Endodermal cell (in vitro differentiated cells): ENCODE results near the gene TBC1D9B. TPM values are rescaled to one million over a fixed set of nuclear protein-coding genes. Genes with fewer than 3 reads are reported as not detected.

ENCODE experiments used
- DNase-seq: peaks from one replicate; pipeline ENCODE4 v3.0.0-alpha.2; 2017
- H3K27ac ChIP-seq: 2 replicates; pipeline ENCODE4 v1.5.1; 2013; ENCODE audit warnings: mild to moderate bottlenecking, low read depth, low read length, moderate library complexity
- H3K27me3 ChIP-seq: 2 replicates; pipeline ENCODE4 v1.6.1; 2013; ENCODE audit warnings: mild to moderate bottlenecking, low read length, moderate library complexity; ENCODE audit not compliant: insufficient read depth, control insufficient read depth, poor library complexity, severe bottlenecking
- H3K36me3 ChIP-seq: 2 replicates; pipeline ENCODE4 v1.7.0; 2013; ENCODE audit warnings: mild to moderate bottlenecking, low read length, moderate library complexity; ENCODE audit not compliant: control insufficient read depth, insufficient read depth
- H3K4me1 ChIP-seq: one replicate; pipeline ENCODE4 v1.7.0; 2013; ENCODE audit warnings: low read length; ENCODE audit not compliant: control insufficient read depth, insufficient read depth
- H3K4me3 ChIP-seq: 2 replicates; pipeline ENCODE4 v1.5.1; 2013; ENCODE audit warnings: mild to moderate bottlenecking, low read length, moderate library complexity
- H3K9ac ChIP-seq: 2 replicates; pipeline ENCODE4 v1.6.1; 2013; ENCODE audit warnings: mild to moderate bottlenecking, low read length, moderate library complexity; ENCODE audit not compliant: poor library complexity, severe bottlenecking; ENCODE audit errors: extremely low read depth
- H3K9me3 ChIP-seq: 2 replicates; pipeline ENCODE4 v1.6.1; 2013; ENCODE audit warnings: mild to moderate bottlenecking, low read length, moderate library complexity; ENCODE audit not compliant: control insufficient read depth
- H3K27ac Mint-ChIP-seq: 2 replicates; pipeline ENCODE4 v1.8.0; 2020; ENCODE audit warnings: mixed read lengths
- H3K27me3 Mint-ChIP-seq: 2 replicates; pipeline ENCODE4 v1.8.0; 2021; ENCODE audit warnings: mild to moderate bottlenecking, mixed read lengths; ENCODE audit not compliant: insufficient read depth
- H3K36me3 Mint-ChIP-seq: 2 replicates; pipeline ENCODE4 v1.8.0; 2020; ENCODE audit warnings: low read depth, mixed read lengths
- H3K4me1 Mint-ChIP-seq: 2 replicates; pipeline ENCODE4 v1.8.0; 2020; ENCODE audit warnings: mixed read lengths
- H3K4me3 Mint-ChIP-seq: 2 replicates; pipeline ENCODE4 v1.8.0; 2020; ENCODE audit warnings: mild to moderate bottlenecking, moderate library complexity, mixed read lengths
- H3K9me3 Mint-ChIP-seq: 2 replicates; pipeline ENCODE4 v1.8.0; 2020; ENCODE audit warnings: mild to moderate bottlenecking, mixed read lengths
- WGBS, 2 experiments: methylation state at CpG; one replicate each; pipeline versions ENCODE4 v1.1.5 to v1.1.7; 2013; ENCODE audit warnings: missing lambda C conversion rate in 2 of 2, mixed read lengths in 1 of 2; ENCODE audit not compliant: insufficient coverage in 1 of 2, insufficient read length in 1 of 2; 5-methylcytosine and 5-hydroxymethylcytosine counted together
- total RNA-seq, 2 donors: library from RNA; stranded (reverse); fragmentation: NEBNext Ultra II Directional in 1 of 2; extraction: Animal tissue kit (Norgen Biotek cat#: 25700) in 1 of 2; gene quantifications; 2 replicates in 1 of 2; 3 replicates in 1 of 2; pipeline ENCODE4 v1.2.1, GENCODE V29; 2021
- TF ChIP-seq, protein P1 (sequence below): fragments of 200-600 bp; sonication (generic); conservative IDR thresholded peaks from 2 replicates; pipeline ENCODE4 v1.5.0; 2021; ENCODE audit warnings: antibody characterized with exemption, mild to moderate bottlenecking

The TBC1D9B gene
- total RNA-seq, 2 donors from 2014 or later, result 118 to 127 TPM

- Mint-ChIP-seq H3K9me3 (peaks cover 4% of the 10 kb centered on the region), H3K36me3 (peaks cover 63% of the 10 kb centered on the region), H3K27ac (no peak overlapping the region), H3K4me1 (peaks cover 5% of the 10 kb centered on the region), H3K4me3 (no peak overlapping the region), H3K27me3 (no peaks in the 10 kb centered on the region)
- H3K27me3 ChIP-seq, result no peaks in the 10 kb centered on the region
- H3K9ac ChIP-seq, result no peak overlapping the region
- 94 to 98% methylated on average over 6 of the region's 6 CpGs for WGBS, 2 experiments
- H3K4me3 ChIP-seq, result no peak overlapping the region
- peaks cover 5% of the 10 kb centered on the region for H3K9me3 ChIP-seq
- no peak for DNase-seq
- H3K36me3 ChIP-seq, result peaks cover 58% of the 10 kb centered on the region
- H3K27ac ChIP-seq, result no peak overlapping the region
- TF ChIP-seq, protein P1, sequence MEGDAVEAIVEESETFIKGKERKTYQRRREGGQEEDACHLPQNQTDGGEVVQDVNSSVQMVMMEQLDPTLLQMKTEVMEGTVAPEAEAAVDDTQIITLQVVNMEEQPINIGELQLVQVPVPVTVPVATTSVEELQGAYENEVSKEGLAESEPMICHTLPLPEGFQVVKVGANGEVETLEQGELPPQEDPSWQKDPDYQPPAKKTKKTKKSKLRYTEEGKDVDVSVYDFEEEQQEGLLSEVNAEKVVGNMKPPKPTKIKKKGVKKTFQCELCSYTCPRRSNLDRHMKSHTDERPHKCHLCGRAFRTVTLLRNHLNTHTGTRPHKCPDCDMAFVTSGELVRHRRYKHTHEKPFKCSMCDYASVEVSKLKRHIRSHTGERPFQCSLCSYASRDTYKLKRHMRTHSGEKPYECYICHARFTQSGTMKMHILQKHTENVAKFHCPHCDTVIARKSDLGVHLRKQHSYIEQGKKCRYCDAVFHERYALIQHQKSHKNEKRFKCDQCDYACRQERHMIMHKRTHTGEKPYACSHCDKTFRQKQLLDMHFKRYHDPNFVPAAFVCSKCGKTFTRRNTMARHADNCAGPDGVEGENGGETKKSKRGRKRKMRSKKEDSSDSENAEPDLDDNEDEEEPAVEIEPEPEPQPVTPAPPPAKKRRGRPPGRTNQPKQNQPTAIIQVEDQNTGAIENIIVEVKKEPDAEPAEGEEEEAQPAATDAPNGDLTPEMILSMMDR, result no peak
- no peaks in the 10 kb centered on the region for H3K4me1 ChIP-seq
Measured at GRCh38 chr5:179867079-179867465, 40.6 kb downstream of the TBC1D9B start.

GRCh38 chr5:179866241-179867078, 41.2 kb downstream of the TBC1D9B start:
- no peaks in the 10 kb centered on the region for H3K4me1 ChIP-seq
- no peaks in the 10 kb centered on the region for H3K27me3 ChIP-seq
- Mint-ChIP-seq H3K4me3 (no peak overlapping the region), H3K4me1 (peaks cover 5% of the 10 kb centered on the region), H3K36me3 (peaks cover 67% of the 10 kb centered on the region), H3K27ac (no peak overlapping the region), H3K27me3 (no peaks in the 10 kb centered on the region), H3K9me3 (peaks cover 4% of the 10 kb centered on the region)
- no peak for DNase-seq
- peaks cover 9% of the 10 kb centered on the region for H3K9me3 ChIP-seq
- 94 to 95% methylated on average over 20 to 21 of the region's 21 CpGs for WGBS, 2 experiments
- no peak overlapping the region for H3K4me3 ChIP-seq
- peaks cover 61% of the 10 kb centered on the region for H3K36me3 ChIP-seq
- no peak overlapping the region for H3K9ac ChIP-seq
- H3K27ac ChIP-seq, result no peak overlapping the region
- TF ChIP-seq, protein P1, result peak; percentile 26

- no peak overlapping the region for H3K4me3 Mint-ChIP-seq
- TF ChIP-seq, protein P1, result no peak
- H3K27ac ChIP-seq, result no peak overlapping the region
- H3K4me3 ChIP-seq, result no peak overlapping the region
- peaks cover 53% of the 10 kb centered on the region for H3K36me3 ChIP-seq
- peaks cover 2% of the 10 kb centered on the region for H3K4me1 Mint-ChIP-seq
- H3K9me3 Mint-ChIP-seq, result peaks cover 4% of the 10 kb centered on the region
- peaks cover 9% of the 10 kb centered on the region for H3K9me3 ChIP-seq
- no peaks in the 10 kb centered on the region for H3K27me3 ChIP-seq
- no peak overlapping the region for H3K27ac Mint-ChIP-seq
- no peaks in the 10 kb centered on the region for H3K27me3 Mint-ChIP-seq
- peaks cover 59% of the 10 kb centered on the region for H3K36me3 Mint-ChIP-seq
- no peak for DNase-seq
- 94 to 97% methylated on average over 13 to 15 of the region's 15 CpGs for WGBS, 2 experiments
- no peaks in the 10 kb centered on the region for H3K4me1 ChIP-seq
- no peak overlapping the region for H3K9ac ChIP-seq
Measured at GRCh38 chr5:179865491-179866240, 42.0 kb downstream of the TBC1D9B start.
